HepG2 (cell line): ENCODE results near the gene FAM24A. TPM values are rescaled to one million over a fixed set of nuclear protein-coding genes. Genes with fewer than 3 reads are reported as not detected.

Experiments used
- ATF1 ChIP-seq: IDR thresholded peaks from 2 replicates; pipeline ENCODE4 v1.6.1; 2016; ENCODE audit warnings: mild to moderate bottlenecking, control low read depth
- CREB1 ChIP-seq, 2 experiments: fragments of 450-650 bp in 1 of 2; IDR thresholded peaks; 2 replicates each; pipeline ENCODE4 v1.6.1; 2016 to 2017; ENCODE audit warnings: control low read depth in 1 of 2, mild to moderate bottlenecking in 1 of 2, missing compliant biosample characterization in 1 of 2, missing genetic modification characterization in 1 of 2
- GTF3A ChIP-seq: sonication (generic); formaldehyde crosslinking; conservative IDR thresholded peaks from 2 replicates; pipeline ENCODE4 v1.4.0; 2020; ENCODE audit warnings: mild to moderate bottlenecking, missing genetic modification reagents
- HNRNPK ChIP-seq: fragments of 200-400 bp; formaldehyde crosslinking; IDR thresholded peaks from 2 replicates; pipeline ENCODE4 v1.6.1; 2018; ENCODE audit warnings: low read length, low read depth, moderate library complexity, mild to moderate bottlenecking; ENCODE audit not compliant: poor library complexity, severe bottlenecking
- JUNB ChIP-seq: sonication (generic); formaldehyde crosslinking; IDR thresholded peaks from 2 replicates; pipeline ENCODE4 v1.8.0; 2022; ENCODE audit warnings: missing genetic modification reagents, mild to moderate bottlenecking, borderline replicate concordance
- KLF15 ChIP-seq: sonication (generic); formaldehyde crosslinking; IDR thresholded peaks from 2 replicates; pipeline ENCODE4 v1.8.1; 2023; ENCODE audit warnings: borderline replicate concordance, mild to moderate bottlenecking, inconsistent platforms, missing genetic modification reagents, mixed read lengths
- MYNN ChIP-seq: sonication (generic); formaldehyde crosslinking; IDR thresholded peaks from 2 replicates; pipeline ENCODE4 v1.4.0; 2020; ENCODE audit warnings: mild to moderate bottlenecking, low read depth, missing genetic modification reagents
- PHF20 ChIP-seq: sonication (generic); formaldehyde crosslinking; IDR thresholded peaks from 2 replicates; pipeline ENCODE4 v1.5.0; 2020; ENCODE audit warnings: mild to moderate bottlenecking, missing genetic modification reagents
- SALL2 ChIP-seq: sonication (generic); formaldehyde crosslinking; IDR thresholded peaks from 2 replicates; pipeline ENCODE4 v1.8.1; 2023; ENCODE audit warnings: mild to moderate bottlenecking, missing genetic modification reagents, inconsistent platforms
- SP4 ChIP-seq: sonication (generic); formaldehyde crosslinking; IDR thresholded peaks from 2 replicates; pipeline ENCODE4 v1.8.1; 2023; ENCODE audit warnings: mild to moderate bottlenecking, missing genetic modification reagents
- ZFP41 ChIP-seq: sonication (generic); formaldehyde crosslinking; IDR thresholded peaks from 2 replicates; pipeline ENCODE4 v1.4.0; 2020; ENCODE audit warnings: mild to moderate bottlenecking, missing genetic modification reagents, borderline replicate concordance
- ZNF460 ChIP-seq: sonication (generic); formaldehyde crosslinking; IDR thresholded peaks from 2 replicates; pipeline ENCODE4 v1.5.1; 2020; ENCODE audit warnings: missing genetic modification reagents, mild to moderate bottlenecking, borderline replicate concordance
- ZNF567 ChIP-seq: sonication (generic); formaldehyde crosslinking; IDR thresholded peaks from 2 replicates; pipeline ENCODE4 v1.8.1; 2023; ENCODE audit warnings: mild to moderate bottlenecking, missing genetic modification reagents, borderline replicate concordance
- ZNF572 ChIP-seq: sonication (generic); formaldehyde crosslinking; IDR thresholded peaks from 2 replicates; pipeline ENCODE4 v1.5.1; 2020; ENCODE audit warnings: mild to moderate bottlenecking, missing genetic modification reagents
- ZNF879 ChIP-seq: sonication (generic); formaldehyde crosslinking; IDR thresholded peaks from 2 replicates; pipeline ENCODE4 v1.8.1; 2023; ENCODE audit warnings: missing genetic modification reagents
- ZZZ3 ChIP-seq: sonication (generic); formaldehyde crosslinking; IDR thresholded peaks from 2 replicates; pipeline ENCODE4 v1.4.0; 2020; ENCODE audit warnings: missing genetic modification reagents, mild to moderate bottlenecking, borderline replicate concordance
- polyA plus RNA-seq, 8 experiments: library from polyadenylated mRNA; depleted of rRNA in 3 of 8; stranded (reverse) in 7 of 8; unstranded in 1 of 8; fragments of >200 nt; fragmentation: Illumina TruSeq in 4 of 8; extraction: Trizol in 4 of 8; gene quantifications; 2 replicates each; pipeline versions ENCODE4 v1.2.1 to v1.2.3, GENCODE V29; 2011 to 2016; ENCODE audit warnings: low read depth in 4 of 8, missing spikeins in 1 of 8, mixed read lengths in 1 of 8; ENCODE audit not compliant: insufficient read depth in 1 of 8
- total RNA-seq, 5 experiments: library from RNA; depleted of rRNA; stranded (reverse); fragments of >200 nt; fragmentation: Illumina TruSeq; extraction: Trizol; gene quantifications; 2 replicates each; pipeline ENCODE4 v1.2.3, GENCODE V29; 2016; ENCODE audit warnings: low read depth in 1 of 5
- TF ChIP-seq, protein P1 (sequence below): sonication (generic); formaldehyde crosslinking; IDR thresholded peaks from 2 replicates; pipeline ENCODE4 v1.4.0; 2020; ENCODE audit warnings: missing genetic modification reagents, low read depth, mild to moderate bottlenecking, borderline replicate concordance
- TF ChIP-seq, protein P2 (sequence below): sonication (generic); formaldehyde crosslinking; conservative IDR thresholded peaks from 2 replicates; pipeline ENCODE4 v1.4.0; 2020; ENCODE audit warnings: missing genetic modification reagents
- TF ChIP-seq, protein P3 (sequence below): sonication (generic); formaldehyde crosslinking; IDR thresholded peaks from 2 replicates; pipeline ENCODE4 v1.4.0; 2020; ENCODE audit warnings: missing genetic modification reagents

The FAM24A gene
- total and polyA plus RNA-seq, 2 of the 13 experiments (the other 11 are each of a cell fraction or from before 2014, with no cell fraction given) = not detected

DNA sequence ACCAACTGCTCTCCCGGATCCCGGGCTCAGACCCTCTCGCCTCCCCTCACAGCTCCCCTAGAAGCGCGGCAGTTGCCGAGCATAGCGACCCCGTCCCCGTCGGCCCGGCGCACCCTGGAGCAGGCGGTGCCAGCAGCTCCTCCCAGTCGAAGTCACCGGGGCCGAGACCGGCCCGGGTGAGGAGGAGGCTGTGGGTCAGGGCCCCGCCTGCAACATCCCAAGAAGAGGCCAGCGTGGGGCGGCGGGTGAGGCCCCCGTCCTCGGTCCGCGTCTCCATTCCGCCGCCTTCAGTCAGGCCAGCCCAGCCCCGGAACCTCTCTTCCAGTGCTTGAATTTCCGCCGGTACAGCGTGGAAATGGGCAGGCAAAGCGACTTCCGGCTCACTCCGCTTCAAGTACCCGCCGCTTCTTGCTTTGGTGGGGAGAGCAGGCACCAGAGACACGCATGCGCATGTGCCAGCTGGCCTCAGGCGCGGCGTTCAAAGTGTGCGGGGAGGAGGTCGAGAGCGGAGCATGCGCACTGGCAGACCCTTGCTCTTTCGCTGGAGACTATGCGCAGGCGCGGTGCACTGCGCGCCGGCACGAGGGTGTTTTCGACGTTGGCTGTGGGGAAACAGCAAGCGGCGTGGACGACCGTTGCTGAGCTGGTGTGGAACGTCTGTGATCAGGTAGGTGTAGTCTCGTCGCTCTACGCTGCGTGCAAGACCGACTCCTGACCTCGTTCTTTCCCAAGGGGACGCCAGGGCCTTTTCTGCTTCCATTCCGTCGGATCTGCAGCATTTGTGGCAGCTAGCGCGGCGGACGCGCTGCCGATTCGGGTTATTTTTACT, 43.7 kb downstream of the FAM24A start, which contains the start of gene C10orf88 (continued):
- TF ChIP-seq ZNF460 (CRISPR knock-in tag) (no peak; the same call in 1 of the 2 replicates), CREB1 (IDR thresholded peaks at IDR 0.05) (0 out of 2 replicates have a peak, but pooled peaks have one; percentile 39), CREB1 (CRISPR knock-in tag; IDR thresholded peaks at IDR 0.05) (no peak), MYNN (CRISPR knock-in tag) (peak; percentile 67; the same call in 1 of the 2 replicates), ATF1 (CRISPR knock-in tag) (no peak), ZFP41 (CRISPR knock-in tag) (peak; percentile 96; the same call in 1 of the 2 replicates), HNRNPK (no peak), ZNF572 (peak; percentile 81; the same call in 1 of the 2 replicates), ZZZ3 (peak; percentile 98), JUNB (no peak), ZNF879 (peak; percentile 95), GTF3A (CRISPR knock-in tag) (peak; percentile 98), SP4 (CRISPR knock-in tag) (0 out of 2 replicates have a peak, but pooled peaks have one; percentile 55), PHF20 (CRISPR knock-in tag) (peak; percentile 95), KLF15 (CRISPR knock-in tag) (peak; percentile 76), ZNF567 (CRISPR knock-in tag) (no peak; the same call in 1 of the 2 replicates), SALL2 (CRISPR knock-in tag) (peak; percentile 84)
- TF ChIP-seq, protein P1, sequence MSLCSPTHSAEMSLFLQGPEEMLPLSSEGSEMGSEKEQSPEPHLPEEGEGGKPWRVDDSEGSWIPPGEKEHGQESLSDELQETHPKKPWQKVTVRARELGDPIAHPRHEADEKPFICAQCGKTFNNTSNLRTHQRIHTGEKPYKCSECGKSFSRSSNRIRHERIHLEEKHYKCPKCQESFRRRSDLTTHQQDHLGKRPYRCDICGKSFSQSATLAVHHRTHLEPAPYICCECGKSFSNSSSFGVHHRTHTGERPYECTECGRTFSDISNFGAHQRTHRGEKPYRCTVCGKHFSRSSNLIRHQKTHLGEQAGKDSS = peak; percentile 90
- TF ChIP-seq, protein P2, sequence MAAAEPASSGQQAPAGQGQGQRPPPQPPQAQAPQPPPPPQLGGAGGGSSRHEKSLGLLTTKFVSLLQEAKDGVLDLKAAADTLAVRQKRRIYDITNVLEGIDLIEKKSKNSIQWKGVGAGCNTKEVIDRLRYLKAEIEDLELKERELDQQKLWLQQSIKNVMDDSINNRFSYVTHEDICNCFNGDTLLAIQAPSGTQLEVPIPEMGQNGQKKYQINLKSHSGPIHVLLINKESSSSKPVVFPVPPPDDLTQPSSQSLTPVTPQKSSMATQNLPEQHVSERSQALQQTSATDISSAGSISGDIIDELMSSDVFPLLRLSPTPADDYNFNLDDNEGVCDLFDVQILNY = peak; percentile 95
- TF ChIP-seq, protein P3, sequence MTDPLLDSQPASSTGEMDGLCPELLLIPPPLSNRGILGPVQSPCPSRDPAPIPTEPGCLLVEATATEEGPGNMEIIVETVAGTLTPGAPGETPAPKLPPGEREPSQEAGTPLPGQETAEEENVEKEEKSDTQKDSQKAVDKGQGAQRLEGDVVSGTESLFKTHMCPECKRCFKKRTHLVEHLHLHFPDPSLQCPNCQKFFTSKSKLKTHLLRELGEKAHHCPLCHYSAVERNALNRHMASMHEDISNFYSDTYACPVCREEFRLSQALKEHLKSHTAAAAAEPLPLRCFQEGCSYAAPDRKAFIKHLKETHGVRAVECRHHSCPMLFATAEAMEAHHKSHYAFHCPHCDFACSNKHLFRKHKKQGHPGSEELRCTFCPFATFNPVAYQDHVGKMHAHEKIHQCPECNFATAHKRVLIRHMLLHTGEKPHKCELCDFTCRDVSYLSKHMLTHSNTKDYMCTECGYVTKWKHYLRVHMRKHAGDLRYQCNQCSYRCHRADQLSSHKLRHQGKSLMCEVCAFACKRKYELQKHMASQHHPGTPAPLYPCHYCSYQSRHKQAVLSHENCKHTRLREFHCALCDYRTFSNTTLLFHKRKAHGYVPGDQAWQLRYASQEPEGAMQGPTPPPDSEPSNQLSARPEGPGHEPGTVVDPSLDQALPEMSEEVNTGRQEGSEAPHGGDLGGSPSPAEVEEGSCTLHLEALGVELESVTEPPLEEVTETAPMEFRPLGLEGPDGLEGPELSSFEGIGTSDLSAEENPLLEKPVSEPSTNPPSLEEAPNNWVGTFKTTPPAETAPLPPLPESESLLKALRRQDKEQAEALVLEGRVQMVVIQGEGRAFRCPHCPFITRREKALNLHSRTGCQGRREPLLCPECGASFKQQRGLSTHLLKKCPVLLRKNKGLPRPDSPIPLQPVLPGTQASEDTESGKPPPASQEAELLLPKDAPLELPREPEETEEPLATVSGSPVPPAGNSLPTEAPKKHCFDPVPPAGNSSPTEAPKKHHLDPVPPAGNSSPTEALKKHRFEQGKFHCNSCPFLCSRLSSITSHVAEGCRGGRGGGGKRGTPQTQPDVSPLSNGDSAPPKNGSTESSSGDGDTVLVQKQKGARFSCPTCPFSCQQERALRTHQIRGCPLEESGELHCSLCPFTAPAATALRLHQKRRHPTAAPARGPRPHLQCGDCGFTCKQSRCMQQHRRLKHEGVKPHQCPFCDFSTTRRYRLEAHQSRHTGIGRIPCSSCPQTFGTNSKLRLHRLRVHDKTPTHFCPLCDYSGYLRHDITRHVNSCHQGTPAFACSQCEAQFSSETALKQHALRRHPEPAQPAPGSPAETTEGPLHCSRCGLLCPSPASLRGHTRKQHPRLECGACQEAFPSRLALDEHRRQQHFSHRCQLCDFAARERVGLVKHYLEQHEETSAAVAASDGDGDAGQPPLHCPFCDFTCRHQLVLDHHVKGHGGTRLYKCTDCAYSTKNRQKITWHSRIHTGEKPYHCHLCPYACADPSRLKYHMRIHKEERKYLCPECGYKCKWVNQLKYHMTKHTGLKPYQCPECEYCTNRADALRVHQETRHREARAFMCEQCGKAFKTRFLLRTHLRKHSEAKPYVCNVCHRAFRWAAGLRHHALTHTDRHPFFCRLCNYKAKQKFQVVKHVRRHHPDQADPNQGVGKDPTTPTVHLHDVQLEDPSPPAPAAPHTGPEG (CRISPR knock-in tag) = peak; percentile 94
